ENCODE results near the gene HNRNPUL2.

DNA sequence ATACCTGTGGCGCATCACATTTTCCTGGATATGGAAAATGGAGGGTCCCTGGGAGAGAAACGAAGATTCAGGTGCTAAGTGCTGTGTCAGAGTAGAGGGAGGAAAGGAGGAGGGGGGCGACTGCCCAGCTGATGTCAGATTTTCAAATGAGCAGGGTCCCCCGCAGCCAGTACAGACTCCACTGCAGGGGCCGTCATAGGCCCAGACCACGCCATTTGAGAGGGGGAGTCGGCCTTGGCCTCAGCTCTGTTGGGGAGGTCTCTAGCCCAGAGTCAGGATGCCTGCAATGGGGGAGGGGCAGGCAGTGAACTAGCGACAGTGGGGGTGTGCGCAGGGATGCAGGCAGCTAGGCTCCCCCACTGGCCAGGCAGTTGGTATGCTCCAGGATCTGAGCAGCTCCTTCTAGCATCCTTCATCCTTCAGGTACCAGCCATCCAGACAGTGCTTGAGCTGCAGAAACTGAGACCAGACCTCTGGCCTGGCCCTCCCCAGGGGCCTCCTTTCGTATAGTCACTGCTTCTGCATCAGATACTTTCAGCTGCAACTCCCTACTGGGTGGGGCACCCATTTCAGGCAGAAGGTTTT is 19.9 kb downstream of the HNRNPUL2 start, which contains the start of the genes BSCL2 and GNG3:
- TF ChIP-seq CTCF (IDR thresholded peaks at IDR 0.05) (no peak), POLR2A (IDR thresholded peaks at IDR 0.05) (no peak)

All from testis (tissue), 2 donors.